H1 (cell line): Measurements from ENCODE around the gene TAF4. TPM values are rescaled to one million over a fixed set of nuclear protein-coding genes. Genes with fewer than 3 reads are reported as not detected.

Source experiments
- ASH2L ChIP-seq: fragments of 200-600, 300-600 bp; sonication (generic); IDR thresholded peaks from one replicate; pipeline ENCODE4 v1.7.1; 2017; ENCODE audit warnings: low read length
- CHD7 ChIP-seq: fragments of 300-600 bp; sonication (generic); IDR thresholded peaks from 2 replicates; pipeline ENCODE4 v1.7.1; 2012; ENCODE audit warnings: low read length, moderate library complexity, mild to moderate bottlenecking, inconsistent platforms; ENCODE audit not compliant: insufficient replicate concordance
- EZH2 ChIP-seq: fragments of 200-600 bp; sonication (generic); IDR thresholded peaks from 2 replicates; pipeline ENCODE4 v1.7.1; 2012; ENCODE audit warnings: low read depth, mild to moderate bottlenecking, moderate library complexity, low read length, inconsistent platforms; ENCODE audit not compliant: severe bottlenecking
- PHF8 ChIP-seq: fragments of 200-600 bp; sonication (generic); conservative IDR thresholded peaks from 2 replicates; pipeline ENCODE4 v1.7.1; 2012; ENCODE audit warnings: low read depth, mild to moderate bottlenecking, inconsistent platforms, low read length, moderate library complexity
- POLR2A ChIP-seq, 2 experiments: IDR thresholded peaks; 1 replicate in 1 of 2; 2 replicates in 1 of 2; pipeline ENCODE4 v1.6.1; 2011; ENCODE audit warnings: low read depth in 2 of 2, low read length in 2 of 2, mild to moderate bottlenecking in 2 of 2; ENCODE audit errors: control extremely low read depth in 1 of 2
- POLR2AphosphoS5 ChIP-seq: IDR thresholded peaks from 2 replicates; pipeline ENCODE4 v1.6.1; 2011; ENCODE audit warnings: low read depth, low read length
- POU5F1 ChIP-seq: IDR thresholded peaks from 2 replicates; pipeline ENCODE4 v1.6.1; 2011; ENCODE audit warnings: low read depth, mild to moderate bottlenecking, low read length, moderate library complexity
- RBBP5 ChIP-seq: IDR thresholded peaks from 2 replicates; pipeline ENCODE4 v1.7.1; 2012; ENCODE audit warnings: low read depth, mild to moderate bottlenecking, inconsistent platforms, low read length, moderate library complexity, borderline replicate concordance
- RXRA ChIP-seq: IDR thresholded peaks from 2 replicates; pipeline ENCODE4 v1.6.1; 2011; ENCODE audit warnings: low read depth, mild to moderate bottlenecking, low read length, moderate library complexity; ENCODE audit not compliant: insufficient read depth
- TBP ChIP-seq: IDR thresholded peaks from 2 replicates; pipeline ENCODE4 v1.6.1; 2011; ENCODE audit warnings: low read depth, low read length, improper control_type of control experiment
- polyA plus RNA-seq, 7 experiments: library from polyadenylated mRNA; depleted of rRNA in 3 of 7; stranded (reverse) in 5 of 7; unstranded in 2 of 7; fragments of >200 nt in 5 of 7; fragments of 200-250 nt in 2 of 7; gene quantifications; 1 replicate in 5 of 7; 2 replicates in 1 of 7; 4 replicates in 1 of 7; pipeline versions ENCODE4 v1.2.1 to v1.2.3, GENCODE V29; 2011 to 2013; ENCODE audit warnings: missing spikeins in 2 of 7, mixed read lengths in 2 of 7
- total RNA-seq: library from RNA; stranded (reverse); fragmentation: NEBNext Ultra II Directional; extraction: Animal tissue kit (Norgen Biotek cat#: 25700); gene quantifications from 2 replicates; pipeline ENCODE4 v1.2.1, GENCODE V29; 2021

The TAF4 gene
- total and polyA plus RNA-seq, 2 of the 8 experiments (the other 6 are each of a cell fraction or from before 2014, with no cell fraction given): 16.0 to 30.1 TPM

DNA sequence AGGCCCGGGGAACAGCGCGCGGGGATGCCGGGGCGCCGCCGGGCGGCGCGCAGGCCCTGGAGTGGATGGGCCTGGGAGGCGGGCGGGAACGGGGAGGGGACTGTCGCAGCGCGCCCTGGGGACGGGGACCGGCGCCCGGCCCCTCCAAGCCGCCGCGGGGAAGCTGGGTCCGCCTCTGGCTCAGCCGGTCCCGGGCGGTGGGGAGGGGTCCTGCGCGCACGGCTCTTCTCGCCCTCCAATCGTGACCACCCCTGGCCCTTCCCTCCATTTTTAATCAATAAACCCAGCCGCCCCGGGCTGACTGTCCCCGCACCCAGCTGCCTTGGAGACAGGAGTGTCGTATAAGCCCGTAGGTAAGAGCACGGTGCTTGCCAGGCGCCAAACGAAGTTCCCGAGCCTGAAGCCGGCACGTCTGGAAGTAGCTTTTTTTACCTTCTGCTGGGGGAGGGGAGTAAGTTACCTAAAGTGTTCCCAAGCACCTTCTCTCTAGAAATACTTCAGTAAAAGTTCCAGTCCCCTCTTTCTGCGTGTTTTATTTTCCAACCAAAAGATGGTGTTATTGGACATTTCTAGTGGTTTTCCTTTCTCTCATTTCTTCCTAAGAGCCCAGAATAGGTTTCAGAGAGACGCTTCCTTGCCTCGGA lies 780 bp upstream of the TAF4 start (continued):
- no peak for TF ChIP-seq CHD7
- no peak for TF ChIP-seq POU5F1
- 0 out of 2 replicates have a peak, but pooled peaks have one; percentile 25 for TF ChIP-seq TBP
- TF ChIP-seq POLR2A (IDR thresholded peaks at IDR 0.05; ENCODE audit: control extremely low read depth in 1 of 2, low read depth in 2 of 2, low read length in 2 of 2): peak in 1 of 2 experiments; percentile 87; a peak in 2 of 3 replicates
- TF ChIP-seq PHF8: peak; percentile 40; the same call in 1 of the 2 replicates
- peak; percentile 17 for TF ChIP-seq EZH2
- TF ChIP-seq ASH2L: peak; percentile 54
- no peak for TF ChIP-seq RXRA
- TF ChIP-seq RBBP5: peak; percentile 10; the same call in 1 of the 2 replicates
- TF ChIP-seq POLR2AphosphoS5: peak; percentile 68; the same call in 1 of the 2 replicates
